Prostate gland (tissue), 2 donors: ENCODE results near the gene FMNL3. TPM values are rescaled to one million over a fixed set of nuclear protein-coding genes. Genes with fewer than 3 reads are reported as not detected.
"Not testable (repeated sequence)": the region's sequence is repeated elsewhere in the genome, so short reads cannot be mapped to it uniquely, and the experiment has no call there.

ENCODE experiments used
- DNase-seq: peaks from one replicate; pipeline ENCODE4 v3.0.0-alpha.2; 2019; ENCODE audit warnings: low spot score
- H3K27ac ChIP-seq, 2 donors: fragments of 200-600 bp; sonication (generic); 2 replicates each; pipeline ENCODE4 v1.5.1; 2017 to 2019
- H3K27me3 ChIP-seq: fragments of 200-600 bp; sonication (generic); replicated peaks from 2 replicates; pipeline ENCODE4 v1.5.1; 2019; ENCODE audit not compliant: insufficient read depth
- H3K36me3 ChIP-seq, 2 donors: fragments of 200-600 bp; sonication (generic); 1 replicate in 1 of 2; 2 replicates in 1 of 2; pipeline versions ENCODE4 v1.5.1 to v1.8.1; 2017 to 2019
- H3K4me1 ChIP-seq: fragments of 200-600 bp; sonication (generic); replicated peaks from 2 replicates; pipeline ENCODE4 v1.5.1; 2019
- H3K4me3 ChIP-seq, 2 donors: fragments of 200-600 bp; sonication (generic); 2 replicates each; pipeline ENCODE4 v1.5.1; 2017 to 2019
- H3K9me3 ChIP-seq: fragments of 200-600 bp; sonication (generic); 2 replicates; pipeline ENCODE4 v1.5.1; 2017
- CTCF ChIP-seq, 4 experiments: fragments of 200-600 bp in 2 of 4; fragments of 450-650 bp in 2 of 4; sonication (generic) in 2 of 4; IDR thresholded peaks; 1 replicate in 3 of 4; 2 replicates in 1 of 4; pipeline ENCODE4 v1.5.1; 2016 to 2019; ENCODE audit warnings: antibody characterized with exemption in 4 of 4, mild to moderate bottlenecking in 2 of 4, moderate library complexity in 2 of 4
- POLR2A ChIP-seq: fragments of 450-650 bp; IDR thresholded peaks from one replicate; pipeline ENCODE4 v1.6.1; 2016; ENCODE audit warnings: antibody characterized with exemption, mild to moderate bottlenecking
- POLR2AphosphoS5 ChIP-seq: sonication (generic); formaldehyde crosslinking; IDR thresholded peaks from one replicate; pipeline ENCODE4 v1.6.1; 2017; ENCODE audit warnings: antibody characterized with exemption
- WGBS: methylation state at CpG from one replicate; pipeline ENCODE4 v1.1.5; 2018; 5-methylcytosine and 5-hydroxymethylcytosine counted together
- intact Hi-C: fragments of 100-400 bp; cut with DNase I; formaldehyde crosslinking; loops from one replicate; pipeline ENCODE4 v1.14.2; 2022
- total RNA-seq, 2 donors: library from RNA; depleted of rRNA; stranded (reverse); fragments of >200 nt; gene quantifications; one replicate each; pipeline ENCODE4 v1.1.0, GENCODE V29; 2016

FMNL3 gene
- total RNA-seq, 2 donors from 2014 or later: 4.5 to 52.9 TPM

GRCh38 chr12:49748306-49748705 lies 41.1 kb upstream of the FMNL3 start:
- WGBS: 35% methylated on average over 1 of the region's 1 CpG
- intact Hi-C loops: no loop called here
- H3K27ac ChIP-seq: peak overlapping the region in 1 of 2 donors; percentile 13

DNA sequence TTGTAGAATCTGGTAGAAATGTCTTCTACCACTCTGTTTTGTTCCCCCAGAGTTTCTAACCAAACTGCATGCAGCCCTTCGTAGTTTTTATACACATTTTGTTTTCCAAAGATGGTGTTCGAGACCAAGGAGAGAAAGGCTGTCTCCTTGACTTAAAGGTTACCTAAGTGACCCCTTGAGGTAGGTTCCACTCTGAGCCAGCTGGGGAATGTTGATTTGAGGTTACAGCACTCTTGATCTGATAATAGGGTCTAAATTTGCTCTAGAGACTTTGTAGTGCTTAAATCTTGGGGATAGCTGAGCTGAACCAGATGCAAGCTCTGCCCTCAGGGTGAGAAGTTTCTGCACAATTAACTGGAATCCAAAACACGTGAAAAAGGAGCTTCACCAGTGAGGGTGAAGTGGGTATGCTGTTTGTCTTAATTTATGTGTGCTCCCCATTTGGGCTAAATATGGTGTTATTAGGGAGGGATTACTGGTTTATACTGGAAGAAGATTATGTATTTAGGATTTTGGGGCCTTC lies 37.2 kb upstream of the FMNL3 start:
- 61% methylated on average over 3 of the region's 3 CpGs for WGBS
- H3K4me3 ChIP-seq: no peak overlapping the region
- intact Hi-C loops: no loop called here
- DNase-seq: no peak
- H3K27me3 ChIP-seq: no peaks in the 10 kb centered on the region
- no peak overlapping the region for H3K27ac ChIP-seq
- peaks cover 10% of the 10 kb centered on the region for H3K4me1 ChIP-seq
- TF ChIP-seq POLR2AphosphoS5 (no peak), POLR2A (no peak), CTCF (IDR thresholded peaks at IDR 0.05) (no peak)
- no peaks in the 10 kb centered on the region for H3K36me3 ChIP-seq
- no peaks in the 10 kb centered on the region for H3K9me3 ChIP-seq

More at GRCh38 chr12:49748306-49748705, 41.1 kb upstream of the FMNL3 start:
- TF ChIP-seq POLR2AphosphoS5 (no peak), CTCF (IDR thresholded peaks at IDR 0.05) (no peak), POLR2A (no peak)
- DNase-seq: no peak
- Histone ChIP-seq H3K9me3 (no peaks in the 10 kb centered on the region), H3K4me3 (no peak overlapping the region), H3K4me1 (peaks cover 26% of the 10 kb centered on the region), H3K27me3 (no peaks in the 10 kb centered on the region), H3K36me3 (peaks cover 0 to 7% of the 10 kb centered on the region in 2 donors)

DNA sequence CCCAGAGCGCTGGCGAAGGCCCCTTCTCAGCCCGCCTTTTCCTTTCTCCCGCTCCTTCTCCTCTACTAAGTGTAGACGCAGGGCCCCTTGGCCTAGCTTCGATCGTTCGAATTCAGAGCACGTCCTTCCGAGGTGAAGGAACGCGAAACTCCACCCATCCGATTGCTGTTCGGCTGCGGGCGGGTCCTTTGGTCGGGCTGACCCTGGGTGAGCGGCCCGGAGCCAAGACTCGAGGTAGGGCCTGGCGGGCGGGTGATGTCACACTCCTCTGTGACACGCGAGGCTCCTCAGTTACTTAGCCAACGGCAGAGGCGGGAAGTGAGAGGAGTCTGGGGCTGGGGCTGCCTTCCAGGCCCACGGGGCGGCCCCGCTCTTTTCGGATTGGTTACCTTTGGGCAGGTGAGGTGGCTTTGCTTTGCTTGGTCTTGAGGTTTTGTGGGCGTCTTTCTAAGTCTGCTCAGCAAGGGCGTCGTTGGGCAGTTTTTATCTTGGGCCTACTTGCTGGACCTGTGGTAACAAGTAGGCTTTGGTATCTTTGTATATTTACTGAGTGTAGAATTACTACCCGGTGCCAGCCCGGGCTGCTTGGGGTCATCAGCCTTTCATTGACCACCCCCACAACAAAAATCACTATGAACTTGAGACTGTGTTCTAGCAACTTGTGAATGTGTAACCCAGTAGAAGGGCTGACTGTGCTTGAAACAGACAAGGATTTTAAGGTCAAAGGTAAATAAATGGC lies 34.8 kb upstream of the FMNL3 start:
- H3K9me3 ChIP-seq: no peaks in the 10 kb centered on the region
- no peaks in the 10 kb centered on the region for H3K36me3 ChIP-seq
- no peaks in the 10 kb centered on the region for H3K27me3 ChIP-seq
- no peaks in the 10 kb centered on the region for H3K4me1 ChIP-seq
- H3K27ac ChIP-seq: peak overlapping the region; percentile 95 to 96
- WGBS: 1% methylated on average over 35 of the region's 35 CpGs
- TF ChIP-seq POLR2A (peak; percentile 72), POLR2AphosphoS5 (peak; percentile 11), CTCF (IDR thresholded peaks at IDR 0.05) (no peak)
- intact Hi-C loops: no loop called here
- peak overlapping the region; percentile 67 to 68 for H3K4me3 ChIP-seq
- peak; percentile 67 for DNase-seq

DNA sequence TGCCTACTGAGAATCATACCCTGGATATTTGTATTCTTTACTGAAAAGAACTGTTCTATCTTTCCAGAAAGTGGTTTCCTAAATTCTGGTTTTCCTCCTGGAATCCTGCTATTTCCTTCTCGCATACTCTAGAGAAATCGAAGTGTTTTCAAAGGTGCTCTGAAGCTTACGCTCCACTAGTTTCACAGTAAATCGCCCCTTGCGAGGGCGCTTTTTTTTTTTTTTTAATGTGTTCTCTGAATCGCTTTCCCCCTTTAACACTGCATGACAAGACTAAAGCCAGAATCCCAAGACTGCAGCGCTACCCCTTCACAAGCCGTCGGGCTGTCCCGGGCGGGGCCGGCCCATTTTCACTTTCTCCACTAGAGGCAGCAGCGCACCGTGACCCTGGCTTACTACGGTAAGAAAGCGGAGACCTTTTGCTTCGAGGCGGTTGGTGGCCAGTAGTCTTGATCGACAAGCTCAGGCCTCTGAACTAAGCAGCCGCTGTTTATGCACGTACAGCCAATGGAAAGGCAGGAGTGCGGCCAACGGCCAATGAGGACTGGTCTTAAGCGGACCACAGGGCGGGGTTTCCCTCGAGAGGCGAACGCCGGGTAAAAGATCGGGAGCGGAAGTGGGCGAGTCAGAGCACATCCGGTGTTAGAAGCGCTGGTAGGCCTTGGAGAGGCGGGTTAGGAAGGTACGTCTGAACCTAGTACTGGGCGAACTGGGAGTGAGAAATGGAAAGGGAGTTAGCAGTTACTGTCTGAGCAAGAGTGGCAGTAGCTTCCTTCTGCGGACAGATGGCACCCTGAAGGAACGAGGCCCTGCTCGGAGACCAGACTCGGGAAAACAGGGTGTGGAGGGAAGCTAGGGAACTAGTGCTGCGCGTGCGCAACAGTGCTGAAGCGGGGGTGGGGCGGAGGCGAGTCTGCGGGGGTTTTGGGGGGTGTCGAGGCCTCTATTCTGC lies 34.0 kb upstream of the FMNL3 start, which contains the start of gene TMBIM6:
TSS of gene TMBIM6 (plus strand) at position 628 of the 952 bp plus-strand sequence. CDS start 10,937 bp downstream, outside the sequence.
- Histone ChIP-seq H3K27ac (peak within 1 kb of the TSS; percentile 95 to 96), H3K4me1 (no peaks in the 10 kb centered on the region), H3K36me3 (no peaks in the 10 kb centered on the region), H3K4me3 (peak within 1 kb of the TSS; percentile 67 to 68), H3K27me3 (no peaks in the 10 kb centered on the region), H3K9me3 (no peaks in the 10 kb centered on the region)
- intact Hi-C loops: no loop called here
- 4% methylated on average over 50 of the region's 50 CpGs for WGBS
- peak; percentile 100 for DNase-seq
- TF ChIP-seq POLR2AphosphoS5 (peak; percentile 99), CTCF (IDR thresholded peaks at IDR 0.05) (peak; percentile 92 to 99 (median 96)), POLR2A (peak; percentile 96)

DNA sequence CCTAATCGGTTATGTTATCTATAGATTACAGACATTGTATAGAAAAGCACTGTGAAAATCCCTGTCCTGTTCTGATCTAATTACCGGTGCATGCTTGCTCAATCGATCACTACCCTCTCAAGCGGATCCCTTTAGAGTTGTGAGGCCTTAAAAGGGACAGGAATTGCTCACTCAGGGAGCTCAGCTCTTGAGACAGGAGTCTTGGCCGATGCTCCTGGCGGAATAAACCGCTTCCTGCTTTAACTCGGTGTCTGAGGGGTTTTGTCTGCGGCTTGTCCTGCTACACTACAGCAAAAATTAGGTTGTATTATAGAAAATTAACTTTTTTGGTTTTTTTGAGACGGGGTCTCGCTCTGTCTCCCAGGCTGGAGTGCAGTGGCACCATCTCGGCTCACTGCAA lies 33.1 kb upstream of the FMNL3 start:
- 96% methylated on average over 12 of the region's 12 CpGs for WGBS
- H3K4me1 ChIP-seq, H3K27ac ChIP-seq, H3K4me3 ChIP-seq, H3K36me3 ChIP-seq, H3K27me3 ChIP-seq, intact Hi-C loops, H3K9me3 ChIP-seq, DNase-seq: not testable (repeated sequence)

- WGBS: 85% methylated on average over 5 of the region's 5 CpGs
- H3K27me3 ChIP-seq, intact Hi-C loops, DNase-seq, H3K4me3 ChIP-seq, H3K4me1 ChIP-seq, H3K9me3 ChIP-seq, H3K36me3 ChIP-seq, H3K27ac ChIP-seq: not testable (repeated sequence)
Measured at GRCh38 chr12:49738721-49739120, 31.5 kb upstream of the FMNL3 start.

DNA sequence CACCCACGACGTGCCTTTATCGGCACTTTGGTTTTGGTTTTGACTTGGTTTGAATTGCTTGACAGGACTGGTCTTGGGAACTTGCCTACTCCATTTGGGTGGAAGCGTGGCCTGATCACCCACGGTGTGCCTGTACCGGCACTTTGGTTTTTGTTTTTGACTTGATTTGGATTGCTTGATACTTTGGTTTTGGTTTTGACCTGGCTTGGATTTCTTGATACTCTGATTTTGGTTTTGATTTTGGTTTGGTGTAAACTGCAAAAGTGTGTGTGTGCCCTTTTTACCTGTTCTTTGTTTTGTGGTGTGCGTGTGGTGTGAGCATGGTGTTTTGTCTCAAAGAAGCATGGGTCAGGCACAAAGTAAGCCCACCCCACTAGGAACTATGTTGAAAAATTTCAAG lies 27.7 kb upstream of the FMNL3 start:
- not testable (repeated sequence) for H3K27ac ChIP-seq
- WGBS: 93% methylated on average over 7 of the region's 7 CpGs

More for the DNA sequence above, 27.7 kb upstream of the FMNL3 start:
- H3K9me3 ChIP-seq, H3K4me3 ChIP-seq, DNase-seq, H3K36me3 ChIP-seq, intact Hi-C loops, H3K27me3 ChIP-seq, H3K4me1 ChIP-seq: not testable (repeated sequence)
